Activated CD4-positive, CD25-positive, alpha-beta regulatory T cell (primary cell): ENCODE results near the gene DENND6B.

Source experiments
- DNase-seq, 4 experiments: peaks; one replicate each; lab custom pipeline; 2025; lab: John Stamatoyannopoulos, UW

Gene DENND6B

GRCh38 chr22:50271519-50271970, 55.3 kb downstream of the DENND6B start:
- peak in 3 of 4 experiments; percentile 25 to 39 (median 29) for DNase-seq

GRCh38 chr22:50270666-50271394, 56.0 kb downstream of the DENND6B start:
- peak; percentile 23 to 44 (median 35) for DNase-seq

GRCh38 chr22:50269970-50270665, 56.7 kb downstream of the DENND6B start, which contains the start of gene MAPK11:
Gene MAPK11, minus strand, starts transcription at chr22:50270380. Its CDS starts 88 bp downstream, at chr22:50270292.
- peak in 3 of 4 experiments; percentile 22 to 68 (median 65) for DNase-seq

- DNase-seq, result no peak
Measured at GRCh38 chr22:50269573-50269969, 57.2 kb downstream of the DENND6B start.

- no peak for DNase-seq
Measured at GRCh38 chr22:50268655-50269113, 58.1 kb downstream of the DENND6B start.

GRCh38 chr22:50267591-50268390, 59.0 kb downstream of the DENND6B start:
- DNase-seq, result peak; percentile 19 to 43 (median 31)

- no peak for DNase-seq
Measured at GRCh38 chr22:50266994-50267393, 59.8 kb downstream of the DENND6B start.

GRCh38 chr22:50264946-50265669, 61.7 kb downstream of the DENND6B start:
- no peak for DNase-seq

- no peak for DNase-seq
Measured at GRCh38 chr22:50264104-50264745, 62.6 kb downstream of the DENND6B start.

- DNase-seq, result no peak
Measured at GRCh38 chr22:50262973-50263617, 63.7 kb downstream of the DENND6B start.

- no peak for DNase-seq
Measured at GRCh38 chr22:50262460-50262911, 64.3 kb downstream of the DENND6B start.

GRCh38 chr22:50261615-50262459, 65.0 kb downstream of the DENND6B start, which contains the start of gene MAPK12:
Gene MAPK12, minus strand, starts transcription at chr22:50261683. Its CDS starts 174 bp downstream, at chr22:50261509.
- DNase-seq, result no peak

- DNase-seq, result no peak
Measured at GRCh38 chr22:50260801-50261614, 65.8 kb downstream of the DENND6B start.

- no peak for DNase-seq
Measured at GRCh38 chr22:50260434-50260800, 66.4 kb downstream of the DENND6B start.

- no peak for DNase-seq
Measured at GRCh38 chr22:50259302-50259701, 67.5 kb downstream of the DENND6B start.
